GM12865 (cell line): Measurements from ENCODE around the gene KMT5C.

Experiments
- DNase-seq: peaks from one replicate; pipeline ENCODE4 v3.0.0; 2010; ENCODE audit warnings: low read depth
- H3K4me3 ChIP-seq: 2 replicates; pipeline ENCODE4 v1.5.1; 2011; ENCODE audit warnings: mild to moderate bottlenecking, low read depth, low read length, control low read depth
- TF ChIP-seq, protein P1 (sequence below): IDR thresholded peaks from 2 replicates; pipeline ENCODE4 v1.5.1; 2011; ENCODE audit warnings: low read length, control low read depth, low read depth, inconsistent platforms; ENCODE audit not compliant: insufficient read depth; ENCODE audit errors: missing control alignments

Gene KMT5C

DNA sequence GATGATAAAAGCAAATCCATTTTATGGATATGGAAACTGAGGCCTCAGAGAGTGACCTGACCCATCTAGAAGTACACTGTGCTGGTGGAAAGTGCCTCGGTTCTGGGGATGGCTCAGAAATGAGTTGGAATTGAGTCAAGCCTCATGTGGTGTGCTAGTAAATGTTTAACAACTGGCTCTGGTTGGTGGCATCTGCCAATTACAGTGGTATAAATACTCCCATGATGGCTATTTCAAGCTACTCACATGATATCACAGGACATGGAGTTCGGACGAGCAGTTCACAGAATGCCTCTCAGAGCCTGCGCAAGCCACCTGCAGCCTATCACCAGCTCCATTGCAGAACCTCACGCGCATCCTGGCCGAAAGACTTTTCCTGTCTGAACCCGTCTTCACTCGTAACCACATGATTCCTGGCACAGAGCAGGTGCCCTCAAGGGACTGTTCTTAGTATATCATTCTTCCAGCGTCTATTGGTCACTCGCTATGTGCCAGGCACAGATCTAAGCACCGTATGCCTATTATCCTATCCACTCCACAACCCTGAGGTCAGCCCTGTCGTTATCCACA is 23.6 kb upstream of the KMT5C start:
- no peak overlapping the region for H3K4me3 ChIP-seq
- DNase-seq, result no peak
- TF ChIP-seq, protein P1, sequence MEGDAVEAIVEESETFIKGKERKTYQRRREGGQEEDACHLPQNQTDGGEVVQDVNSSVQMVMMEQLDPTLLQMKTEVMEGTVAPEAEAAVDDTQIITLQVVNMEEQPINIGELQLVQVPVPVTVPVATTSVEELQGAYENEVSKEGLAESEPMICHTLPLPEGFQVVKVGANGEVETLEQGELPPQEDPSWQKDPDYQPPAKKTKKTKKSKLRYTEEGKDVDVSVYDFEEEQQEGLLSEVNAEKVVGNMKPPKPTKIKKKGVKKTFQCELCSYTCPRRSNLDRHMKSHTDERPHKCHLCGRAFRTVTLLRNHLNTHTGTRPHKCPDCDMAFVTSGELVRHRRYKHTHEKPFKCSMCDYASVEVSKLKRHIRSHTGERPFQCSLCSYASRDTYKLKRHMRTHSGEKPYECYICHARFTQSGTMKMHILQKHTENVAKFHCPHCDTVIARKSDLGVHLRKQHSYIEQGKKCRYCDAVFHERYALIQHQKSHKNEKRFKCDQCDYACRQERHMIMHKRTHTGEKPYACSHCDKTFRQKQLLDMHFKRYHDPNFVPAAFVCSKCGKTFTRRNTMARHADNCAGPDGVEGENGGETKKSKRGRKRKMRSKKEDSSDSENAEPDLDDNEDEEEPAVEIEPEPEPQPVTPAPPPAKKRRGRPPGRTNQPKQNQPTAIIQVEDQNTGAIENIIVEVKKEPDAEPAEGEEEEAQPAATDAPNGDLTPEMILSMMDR, result no peak

- H3K4me3 ChIP-seq, result no peak overlapping the region
- TF ChIP-seq, protein P1, result no peak
- no peak for DNase-seq
Measured at GRCh38 chr19:55316646-55317045, 23.0 kb upstream of the KMT5C start.

GRCh38 chr19:55319785-55320184 is 19.9 kb upstream of the KMT5C start:
- no peak for DNase-seq
- no peak overlapping the region for H3K4me3 ChIP-seq
- TF ChIP-seq, protein P1, result no peak

DNA sequence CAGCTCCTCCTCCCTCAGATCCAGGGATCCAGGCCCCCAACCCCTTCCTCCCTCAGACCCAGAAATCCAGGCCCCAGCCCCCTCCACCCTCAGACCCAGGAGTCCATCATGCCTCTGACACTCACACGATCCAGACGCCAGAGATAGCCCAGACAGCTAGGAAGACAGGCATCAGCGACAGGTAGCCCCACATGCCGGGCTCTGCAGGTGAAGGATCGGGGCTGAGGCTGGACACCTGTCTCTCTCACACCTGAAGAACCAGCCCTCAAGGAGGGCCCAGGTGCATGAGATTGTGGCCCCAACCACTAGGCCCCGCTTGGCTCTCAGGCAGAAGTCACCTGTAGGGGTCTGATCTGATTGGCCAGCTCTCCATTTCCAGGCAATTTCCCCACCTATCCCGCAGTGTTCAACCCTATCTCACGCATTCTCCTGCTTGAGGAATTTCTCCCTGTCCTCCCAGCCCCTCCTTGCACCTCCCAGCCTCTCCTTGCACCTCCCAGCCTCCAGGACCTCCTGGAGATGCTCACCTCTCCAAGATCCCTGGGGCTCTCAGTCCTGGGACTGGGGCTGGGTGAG is 18.7 kb upstream of the KMT5C start:
- H3K4me3 ChIP-seq, result no peak overlapping the region
- TF ChIP-seq, protein P1, result no peak
- no peak for DNase-seq

- DNase-seq, result no peak
- no peak overlapping the region for H3K4me3 ChIP-seq
- TF ChIP-seq, protein P1, result no peak
Measured at GRCh38 chr19:55321466-55322137, 18.1 kb upstream of the KMT5C start.

GRCh38 chr19:55322204-55322885 is 17.3 kb upstream of the KMT5C start:
- no peak overlapping the region for H3K4me3 ChIP-seq
- TF ChIP-seq, protein P1, result no peak
- no peak for DNase-seq
